ENCODE data around the gene SLAMF8. TPM values are rescaled to one million over a fixed set of nuclear protein-coding genes. Genes with fewer than 3 reads are reported as not detected.

SLAMF8 gene
- total and polyA plus RNA-seq, 8 donors: 0.76 to 4.5 (median 2.5) TPM; not detected in 2

DNA sequence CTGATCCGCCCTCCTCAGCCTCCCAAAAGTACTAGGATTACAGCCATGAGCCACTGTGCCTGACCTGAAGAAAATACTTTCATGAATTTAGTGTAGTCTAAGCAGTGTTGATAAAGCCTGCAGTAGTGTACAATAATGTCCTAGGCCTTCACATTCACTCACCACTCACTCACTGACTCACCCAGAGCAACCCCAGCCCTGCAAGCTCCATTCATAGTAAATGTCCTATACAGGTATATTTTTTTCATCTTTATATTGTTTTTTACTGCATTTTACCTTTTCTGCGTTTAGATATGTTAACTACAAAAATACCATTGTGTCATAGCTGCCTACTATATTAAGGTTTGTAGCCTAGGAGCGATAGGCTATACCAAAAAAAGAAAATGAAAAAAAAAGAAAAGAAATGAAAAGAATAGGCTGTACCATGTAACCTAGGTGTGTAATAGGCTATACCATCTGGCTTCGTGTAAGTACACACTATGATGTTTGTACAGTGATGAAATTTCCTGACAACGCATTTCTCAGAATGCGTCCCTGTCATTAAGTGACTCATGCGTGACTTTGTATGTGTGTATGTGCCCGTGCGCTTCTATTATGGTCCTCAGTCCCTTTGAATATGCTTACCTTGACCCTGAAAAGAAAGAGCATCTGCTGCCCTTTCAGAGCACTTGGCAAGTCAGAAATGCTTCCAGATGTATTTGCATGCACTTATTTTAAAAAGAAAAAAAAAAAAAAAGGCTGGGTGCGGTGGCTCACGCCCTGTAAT is 9.2 kb upstream of the SLAMF8 start:
- H3K27me3 ChIP-seq: peaks cover 0 to 7% (median 0%) of the 10 kb centered on the region in 3 donors
- no peaks in the 10 kb centered on the region for H3K4me1 ChIP-seq
- WGBS, 5 donors: 35 to 59% (median 52%) methylated on average over 11 of the region's 11 CpGs
- TF ChIP-seq EP300 (IDR thresholded peaks at IDR 0.05): no peak
- peak in 2 of 3 donors; percentile 14 to 74 for TF ChIP-seq POLR2AphosphoS5 (IDR thresholded peaks at IDR 0.05)
- TF ChIP-seq, protein P1, sequence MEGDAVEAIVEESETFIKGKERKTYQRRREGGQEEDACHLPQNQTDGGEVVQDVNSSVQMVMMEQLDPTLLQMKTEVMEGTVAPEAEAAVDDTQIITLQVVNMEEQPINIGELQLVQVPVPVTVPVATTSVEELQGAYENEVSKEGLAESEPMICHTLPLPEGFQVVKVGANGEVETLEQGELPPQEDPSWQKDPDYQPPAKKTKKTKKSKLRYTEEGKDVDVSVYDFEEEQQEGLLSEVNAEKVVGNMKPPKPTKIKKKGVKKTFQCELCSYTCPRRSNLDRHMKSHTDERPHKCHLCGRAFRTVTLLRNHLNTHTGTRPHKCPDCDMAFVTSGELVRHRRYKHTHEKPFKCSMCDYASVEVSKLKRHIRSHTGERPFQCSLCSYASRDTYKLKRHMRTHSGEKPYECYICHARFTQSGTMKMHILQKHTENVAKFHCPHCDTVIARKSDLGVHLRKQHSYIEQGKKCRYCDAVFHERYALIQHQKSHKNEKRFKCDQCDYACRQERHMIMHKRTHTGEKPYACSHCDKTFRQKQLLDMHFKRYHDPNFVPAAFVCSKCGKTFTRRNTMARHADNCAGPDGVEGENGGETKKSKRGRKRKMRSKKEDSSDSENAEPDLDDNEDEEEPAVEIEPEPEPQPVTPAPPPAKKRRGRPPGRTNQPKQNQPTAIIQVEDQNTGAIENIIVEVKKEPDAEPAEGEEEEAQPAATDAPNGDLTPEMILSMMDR (IDR thresholded peaks at IDR 0.05): no peak
- TF ChIP-seq POLR2A (IDR thresholded peaks at IDR 0.05): no peak
- no peak overlapping the region for H3K4me3 ChIP-seq
- no peaks in the 10 kb centered on the region for H3K9me3 ChIP-seq
- peak in 1 of 2 donors; percentile 84 for DNase-seq
- H3K27ac ChIP-seq: peak overlapping the region in 1 of 5 donors; percentile 59
- intact Hi-C loops (cut with DNase I; ENCODE audit: low total_unique reads): no loop called here
- H3K36me3 ChIP-seq: no peaks in the 10 kb centered on the region

DNA sequence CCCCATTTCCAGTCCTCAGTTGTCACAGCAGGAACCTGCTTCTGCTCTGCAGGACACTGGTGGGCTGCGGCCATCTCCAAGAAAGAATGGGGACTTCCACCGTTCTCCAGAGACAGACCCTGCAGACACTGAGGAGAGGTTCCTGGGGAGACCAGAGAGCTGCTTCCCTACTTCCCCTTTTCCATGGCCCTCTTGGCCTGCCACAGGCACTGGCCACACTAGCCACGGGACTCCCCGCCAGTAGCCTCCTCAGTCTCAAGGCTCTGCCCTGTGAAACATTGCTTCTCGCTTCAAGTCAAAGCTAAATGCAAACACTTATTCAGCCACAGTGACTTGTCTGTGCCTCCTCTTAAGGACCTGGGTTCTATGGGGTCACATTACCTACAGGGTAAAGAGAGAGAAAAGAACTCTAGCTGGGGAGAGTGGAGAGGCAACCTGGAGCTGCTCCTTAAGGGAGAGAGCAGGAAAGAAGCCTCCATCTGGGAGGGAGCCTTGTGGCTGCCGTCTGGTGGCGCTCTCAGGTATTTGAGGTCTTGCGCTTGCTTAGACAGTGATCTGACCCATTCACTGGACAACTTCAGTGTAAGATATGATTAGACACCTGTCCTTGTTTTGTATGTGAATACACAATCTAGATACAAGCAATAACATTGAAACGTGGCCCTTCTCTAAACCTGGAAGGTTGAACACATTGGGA is 5.4 kb upstream of the SLAMF8 start:
- WGBS, 5 donors: 59 to 86% (median 78%) methylated on average over 9 of the region's 9 CpGs
- Histone ChIP-seq H3K4me1 (peaks cover 0 to 11% (median 3%) of the 10 kb centered on the region in 4 donors), H3K9me3 (no peaks in the 10 kb centered on the region), H3K27me3 (peaks cover 0 to 27% (median 2%) of the 10 kb centered on the region in 3 donors), H3K4me3 (no peak overlapping the region), H3K27ac (no peak overlapping the region), H3K36me3 (no peaks in the 10 kb centered on the region)
- TF ChIP-seq, protein P1 (IDR thresholded peaks at IDR 0.05): no peak
- no peak for TF ChIP-seq POLR2A (IDR thresholded peaks at IDR 0.05)
- no peak for TF ChIP-seq POLR2AphosphoS5 (IDR thresholded peaks at IDR 0.05)
- TF ChIP-seq EP300 (IDR thresholded peaks at IDR 0.05): no peak
- intact Hi-C loops (cut with DNase I; ENCODE audit: low total_unique reads): no loop called here
- no peak for DNase-seq

DNA sequence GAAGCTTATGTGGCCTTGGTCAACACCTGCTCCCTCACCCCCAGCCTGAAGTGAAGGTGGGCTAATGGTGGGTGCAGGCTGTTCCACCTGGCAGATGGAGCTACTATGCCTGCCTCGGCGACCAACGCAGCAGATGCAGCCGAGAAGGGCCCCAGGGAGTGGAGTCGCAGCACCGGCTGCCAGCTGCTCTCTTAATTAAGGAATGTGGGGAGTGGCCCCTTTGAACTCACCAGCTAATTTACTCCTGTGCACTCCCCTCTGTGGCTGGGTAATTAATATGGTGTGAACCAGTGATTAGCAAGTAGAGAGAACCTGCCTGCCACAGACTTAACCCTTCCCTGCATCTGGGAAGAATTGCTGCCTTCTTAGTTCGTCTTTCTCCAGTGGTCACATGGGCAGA is 3.3 kb upstream of the SLAMF8 start:
- intact Hi-C loops (cut with DNase I; ENCODE audit: low total_unique reads): no loop called here
- TF ChIP-seq, protein P1 (IDR thresholded peaks at IDR 0.05): no peak
- TF ChIP-seq EP300 (IDR thresholded peaks at IDR 0.05) (no peak), POLR2AphosphoS5 (IDR thresholded peaks at IDR 0.05) (no peak), POLR2A (IDR thresholded peaks at IDR 0.05) (no peak)
- Histone ChIP-seq H3K4me1 (peaks cover 0 to 32% (median 3%) of the 10 kb centered on the region in 4 donors), H3K9me3 (no peaks in the 10 kb centered on the region), H3K36me3 (no peaks in the 10 kb centered on the region), H3K4me3 (no peak overlapping the region), H3K27ac (no peak overlapping the region), H3K27me3 (peaks cover 0 to 27% (median 2%) of the 10 kb centered on the region in 3 donors)
- WGBS, 5 donors: 17 to 59% (median 29%) methylated on average over 1 to 7 of the region's 7 CpGs
- peak in 1 of 2 donors; percentile 68 for DNase-seq

DNA sequence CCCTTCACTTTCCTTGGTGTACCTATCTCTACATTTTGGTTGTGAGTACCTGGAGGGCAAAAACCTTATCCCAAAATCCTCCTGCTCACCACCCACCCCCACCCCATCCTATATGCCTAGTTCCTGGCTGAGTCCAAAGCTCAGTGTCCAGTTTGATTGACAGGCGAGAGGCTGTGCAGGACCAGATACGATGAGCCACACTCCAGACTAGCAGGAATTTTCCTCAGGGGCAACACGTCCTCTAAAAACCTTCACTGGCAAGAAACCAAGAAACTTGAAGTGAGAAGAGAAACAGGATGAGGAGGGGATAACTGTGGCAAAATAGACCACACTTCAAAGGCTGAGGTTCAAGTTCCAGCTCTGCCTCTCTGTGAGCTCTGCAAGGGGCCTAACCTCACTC is 1.1 kb upstream of the SLAMF8 start:
- peaks cover 0 to 27% (median 2%) of the 10 kb centered on the region in 3 donors for H3K27me3 ChIP-seq
- intact Hi-C loops (cut with DNase I; ENCODE audit: low total_unique reads): no loop called here
- no peak overlapping the region for H3K4me3 ChIP-seq
- H3K9me3 ChIP-seq: no peaks in the 10 kb centered on the region
- no peak for DNase-seq
- TF ChIP-seq, protein P1 (IDR thresholded peaks at IDR 0.05): no peak
- TF ChIP-seq POLR2A (IDR thresholded peaks at IDR 0.05): no peak
- no peaks in the 10 kb centered on the region for H3K36me3 ChIP-seq
- no peak overlapping the region for H3K27ac ChIP-seq
- 54 to 79% (median 74%) methylated on average over 3 of the region's 3 CpGs for WGBS, 5 donors
- H3K4me1 ChIP-seq: peaks cover 0 to 47% (median 6%) of the 10 kb centered on the region in 4 donors
